Neural progenitor cell (in vitro differentiated cells): ENCODE results near the gene FRMPD1. TPM values are rescaled to one million over a fixed set of nuclear protein-coding genes. Genes with fewer than 3 reads are reported as not detected.

ENCODE experiments used
- DNase-seq: peaks from one replicate; pipeline ENCODE4 v3.0.0-alpha.2; 2016; ENCODE audit warnings: low spot score
- H2AFZ ChIP-seq: fragments of 200-600 bp; sonication (generic); replicated peaks from 2 replicates; pipeline ENCODE4 v1.6.1; 2016; ENCODE audit warnings: antibody characterized with exemption
- H3F3A ChIP-seq: fragments of 200-600 bp; sonication (generic); 2 replicates; pipeline ENCODE4 v1.6.1; 2016; ENCODE audit warnings: antibody characterized with exemption, low read depth
- H3K27ac ChIP-seq: fragments of 200-600 bp; sonication (generic); 2 replicates; pipeline ENCODE4 v1.5.1; 2016; ENCODE audit warnings: mild to moderate bottlenecking
- H3K27me3 ChIP-seq: fragments of 200-600 bp; sonication (generic); 2 replicates; pipeline ENCODE4 v1.6.1; 2016; ENCODE audit warnings: mild to moderate bottlenecking, moderate library complexity
- H3K36me3 ChIP-seq: fragments of 200-600 bp; sonication (generic); 2 replicates; pipeline ENCODE4 v1.5.1; 2016
- H3K4me1 ChIP-seq: fragments of 200-600 bp; sonication (generic); 2 replicates; pipeline ENCODE4 v1.6.1; 2016; ENCODE audit warnings: mixed run types
- H3K4me2 ChIP-seq: fragments of 200-600 bp; sonication (generic); 2 replicates; pipeline ENCODE4 v1.6.1; 2016
- H3K4me3 ChIP-seq: fragments of 200-600 bp; sonication (generic); 2 replicates; pipeline ENCODE4 v1.5.1; 2016
- H3K79me2 ChIP-seq: fragments of 200-600 bp; sonication (generic); 2 replicates; pipeline ENCODE4 v1.6.1; 2016; ENCODE audit warnings: low read depth
- H3K9ac ChIP-seq: fragments of 200-600 bp; sonication (generic); 2 replicates; pipeline ENCODE4 v1.6.1; 2016
- H3K9me3 ChIP-seq: fragments of 200-600 bp; sonication (generic); 2 replicates; pipeline ENCODE4 v1.5.1; 2016; ENCODE audit warnings: low read depth
- H4K20me1 ChIP-seq: fragments of 200-600 bp; sonication (generic); 2 replicates; pipeline ENCODE4 v1.6.1; 2016; ENCODE audit warnings: low read depth
- H3K27ac Mint-ChIP-seq: 3 replicates; pipeline ENCODE4 v1.8.0; 2021; ENCODE audit warnings: mixed read lengths
- H3K27me3 Mint-ChIP-seq: 2 replicates; pipeline ENCODE4 v1.8.0; 2022; ENCODE audit warnings: low read depth, mild to moderate bottlenecking, inconsistent platforms, moderate library complexity, mixed read lengths; ENCODE audit not compliant: insufficient read depth
- H3K36me3 Mint-ChIP-seq: 3 replicates; pipeline ENCODE4 v1.8.0; 2021; ENCODE audit warnings: mixed read lengths
- H3K4me1 Mint-ChIP-seq: 3 replicates; pipeline ENCODE4 v1.8.0; 2021; ENCODE audit warnings: mixed read lengths
- H3K4me3 Mint-ChIP-seq: 3 replicates; pipeline ENCODE4 v1.8.0; 2021; ENCODE audit warnings: mild to moderate bottlenecking, moderate library complexity, mixed read lengths
- H3K9me3 Mint-ChIP-seq: 3 replicates; pipeline ENCODE4 v1.8.0; 2020; ENCODE audit warnings: mixed read lengths
- CTCF ChIP-seq: fragments of 200-600 bp; sonication (generic); IDR thresholded peaks from 2 replicates; pipeline ENCODE4 v1.5.1; 2017; ENCODE audit warnings: antibody characterized with exemption, mild to moderate bottlenecking
- EZH2 ChIP-seq: fragments of 200-600 bp; sonication (generic); IDR thresholded peaks from 2 replicates; pipeline ENCODE4 v1.6.1; 2017; ENCODE audit warnings: antibody characterized with exemption, mild to moderate bottlenecking, moderate library complexity
- EZH2phosphoT487 ChIP-seq: fragments of 200-600 bp; sonication (generic); IDR thresholded peaks from 2 replicates; pipeline ENCODE4 v1.6.1; 2017; ENCODE audit warnings: antibody characterized with exemption
- total RNA-seq: library from RNA; depleted of rRNA; stranded (reverse); fragments of >200 nt; gene quantifications from 2 replicates; pipeline ENCODE4 v1.2.3, GENCODE V29; 2015; ENCODE audit warnings: low replicate concordance

Gene FRMPD1
- total RNA-seq, 1 donor from 2014 or later, result not detected

- Histone ChIP-seq H3K9me3 (no peaks in the 10 kb centered on the region), H2AFZ (no peak overlapping the region), H3K36me3 (no peaks in the 10 kb centered on the region), H3K27ac (no peak overlapping the region), H3K27me3 (peaks cover 4% of the 10 kb centered on the region), H4K20me1 (no peaks in the 10 kb centered on the region), H3K4me3 (no peak overlapping the region), H3K4me2 (no peak overlapping the region), H3F3A (peaks cover 7% of the 10 kb centered on the region), H3K79me2 (no peaks in the 10 kb centered on the region), H3K9ac (no peak overlapping the region), H3K4me1 (peaks cover 14% of the 10 kb centered on the region)
- H3K9me3 Mint-ChIP-seq, result no peaks in the 10 kb centered on the region
- DNase-seq, result no peak
- peaks cover 15% of the 10 kb centered on the region for H3K4me1 Mint-ChIP-seq
- TF ChIP-seq EZH2phosphoT487 (no peak), EZH2 (no peak), CTCF (no peak)
- H3K4me3 Mint-ChIP-seq, result no peak overlapping the region
- H3K27me3 Mint-ChIP-seq, result peaks cover 6% of the 10 kb centered on the region
- no peaks in the 10 kb centered on the region for H3K36me3 Mint-ChIP-seq
- peak overlapping the region; percentile 22 for H3K27ac Mint-ChIP-seq
Measured at GRCh38 chr9:37739222-37739621, 88.5 kb downstream of the FRMPD1 start.

GRCh38 chr9:37740128-37740527 is 89.4 kb downstream of the FRMPD1 start:
- Histone ChIP-seq H3K36me3 (no peaks in the 10 kb centered on the region), H3K27ac (no peak overlapping the region), H3K79me2 (no peaks in the 10 kb centered on the region), H3K4me3 (no peak overlapping the region), H3K9me3 (no peaks in the 10 kb centered on the region), H3F3A (peaks cover 7% of the 10 kb centered on the region), H2AFZ (no peak overlapping the region), H4K20me1 (no peaks in the 10 kb centered on the region), H3K4me2 (no peak overlapping the region), H3K27me3 (no peaks in the 10 kb centered on the region), H3K4me1 (peaks cover 14% of the 10 kb centered on the region), H3K9ac (no peak overlapping the region)
- no peaks in the 10 kb centered on the region for H3K36me3 Mint-ChIP-seq
- TF ChIP-seq EZH2phosphoT487 (no peak), CTCF (no peak)
- no peak overlapping the region for H3K27ac Mint-ChIP-seq
- no peak overlapping the region for H3K4me3 Mint-ChIP-seq
- H3K4me1 Mint-ChIP-seq, result peaks cover 15% of the 10 kb centered on the region
- H3K9me3 Mint-ChIP-seq, result no peaks in the 10 kb centered on the region
- peaks cover 7% of the 10 kb centered on the region for H3K27me3 Mint-ChIP-seq
- no peak for DNase-seq

- no peak overlapping the region for H2AFZ ChIP-seq
- no peaks in the 10 kb centered on the region for H3K36me3 ChIP-seq
- Mint-ChIP-seq H3K4me1 (peaks cover 15% of the 10 kb centered on the region), H3K4me3 (no peak overlapping the region), H3K27me3 (peaks cover 7% of the 10 kb centered on the region), H3K27ac (peak overlapping the region; percentile 23), H3K9me3 (no peaks in the 10 kb centered on the region), H3K36me3 (no peaks in the 10 kb centered on the region)
- DNase-seq, result no peak
- peaks cover 14% of the 10 kb centered on the region for H3K4me1 ChIP-seq
- no peak overlapping the region for H3K4me3 ChIP-seq
- H3K79me2 ChIP-seq, result no peaks in the 10 kb centered on the region
- H3K9me3 ChIP-seq, result no peaks in the 10 kb centered on the region
- no peaks in the 10 kb centered on the region for H4K20me1 ChIP-seq
- H3F3A ChIP-seq, result peaks cover 7% of the 10 kb centered on the region
- no peak overlapping the region for H3K9ac ChIP-seq
- H3K4me2 ChIP-seq, result peak overlapping the region; percentile 43
- no peak overlapping the region for H3K27ac ChIP-seq
- no peaks in the 10 kb centered on the region for H3K27me3 ChIP-seq
- no peak for TF ChIP-seq EZH2
- TF ChIP-seq EZH2phosphoT487, result no peak
- no peak for TF ChIP-seq CTCF
Measured at GRCh38 chr9:37740631-37741328, 90.0 kb downstream of the FRMPD1 start.
